AG04449 (cell line): ENCODE measurements around the gene TUBB6.

ENCODE experiments used
- CTCF ChIA-PET: fragments of 350-600 bp; formaldehyde crosslinking; extraction: SDS; loops from one replicate; lab custom pipeline; 2021; ENCODE audit warnings: antibody characterized with exemption; lab: Yijun Ruan, JAX
- POLR2A ChIA-PET: fragments of 400-600, 350-600 bp; formaldehyde crosslinking; extraction: SDS; loops from one replicate; lab custom pipeline; 2020; ENCODE audit warnings: antibody characterized with exemption, inconsistent platforms; lab: Yijun Ruan, JAX
- DNase-seq: peaks from one replicate; pipeline ENCODE4 v3.0.0-alpha.2; 2010; ENCODE audit warnings: low read depth, low spot score
- H3K4me3 ChIP-seq: 2 replicates; pipeline ENCODE4 v1.5.1; 2011; ENCODE audit warnings: low read depth, mild to moderate bottlenecking, control low read depth, low read length
- CTCF ChIP-seq: IDR thresholded peaks from one replicate; pipeline ENCODE4 v1.5.1; 2011; ENCODE audit warnings: mild to moderate bottlenecking, moderate library complexity, low read length, control low read depth, inconsistent platforms; ENCODE audit not compliant: insufficient read depth; ENCODE audit errors: missing control alignments

TUBB6 gene

GRCh38 chr18:12274793-12275192 is 33.2 kb upstream of the TUBB6 start:
- POLR2A ChIA-PET, result no interaction called here
- H3K4me3 ChIP-seq, result no peak overlapping the region

GRCh38 chr18:12276736-12277554 is 31.1 kb upstream of the TUBB6 start:
- TF ChIP-seq CTCF, result no peak
- ChIA-PET POLR2A (interaction anchor here (4.0 kb wide), 1 partner anchor 32 kb away, joined by 59 read pairs; the partner anchor contains the start of gene TUBB6), CTCF (interaction anchor here (1.2 to 5.6 kb wide), 4 partner anchors 10 to 45 kb away, joined by 3 to 42 read pairs (median 18); no protein-coding TSS in a partner anchor)
- no peak overlapping the region for H3K4me3 ChIP-seq
- DNase-seq, result no peak

More at GRCh38 chr18:12274793-12275192, 33.2 kb upstream of the TUBB6 start:
- CTCF ChIA-PET, result interaction anchor here (0.6 to 5.6 kb wide), 8 partner anchors 8 to 386 kb away, joined by 3 to 42 read pairs (median 4); no protein-coding TSS in a partner anchor
- TF ChIP-seq CTCF, result no peak
- DNase-seq, result no peak

- no peak for DNase-seq
- peak; percentile 30 for TF ChIP-seq CTCF
- peak overlapping the region; percentile 65 for H3K4me3 ChIP-seq
- CTCF ChIA-PET, result interaction anchor here (0.9 to 5.6 kb wide), 9 partner anchors 10 to 49 kb away, joined by 3 to 42 read pairs (median 6); no protein-coding TSS in a partner anchor
- POLR2A ChIA-PET, result interaction anchor here (0.7 to 4.0 kb wide), 10 partner anchors 10 to 323 kb away, joined by 4 to 61 read pairs (median 6); partner anchors contain the start of gene TUBB6
Observed at GRCh38 chr18:12278215-12278671, 29.8 kb upstream of the TUBB6 start.

GRCh38 chr18:12278741-12279682 is 29.0 kb upstream of the TUBB6 start:
- TF ChIP-seq CTCF, result peak; percentile 36
- ChIA-PET CTCF (interaction anchor here (0.9 to 5.7 kb wide), 15 partner anchors 7 to 49 kb away, joined by 3 to 42 read pairs (median 5); no protein-coding TSS in a partner anchor), POLR2A (interaction anchor here (0.7 to 4.0 kb wide), 13 partner anchors 9 to 332 kb away, joined by 4 to 61 read pairs (median 5); partner anchors contain the start of genes AFG3L2 and TUBB6)
- peak; percentile 91 for DNase-seq
- peak overlapping the region; percentile 65 for H3K4me3 ChIP-seq

GRCh38 chr18:12279781-12280531 is 28.1 kb upstream of the TUBB6 start:
- ChIA-PET CTCF (interaction anchor here (0.8 to 5.7 kb wide), 9 partner anchors 8 to 41 kb away, joined by 3 to 42 read pairs (median 4); no protein-coding TSS in a partner anchor), POLR2A (interaction anchor here (1.4 to 4.0 kb wide), 4 partner anchors 8 to 36 kb away, joined by 8 to 61 read pairs (median 35); partner anchors contain the start of gene TUBB6)
- no peak for TF ChIP-seq CTCF
- DNase-seq, result no peak
- peak overlapping the region; percentile 41 for H3K4me3 ChIP-seq
